ENCODE results near the gene ZSCAN22. TPM values are rescaled to one million over a fixed set of nuclear protein-coding genes. Genes with fewer than 3 reads are reported as not detected.

Gene ZSCAN22
- total and polyA plus RNA-seq, 2 donors (not counting 3 experiments of a cell fraction or from before 2014, with no cell fraction given) = 3.6 to 3.7 TPM

- Histone ChIP-seq H3K4me2 (ENCODE audit: insufficient read depth, low read length) (no peak overlapping the region), H3K79me2 (ENCODE audit: control insufficient read depth, insufficient read depth, low read length) (no peaks in the 10 kb centered on the region), H3K9me1 (replicated peaks; ENCODE audit: control insufficient read depth, extremely low read depth, insufficient read depth, low read length) (no peaks in the 10 kb centered on the region), H3K9me3 (replicated peaks; ENCODE audit: control insufficient read depth, insufficient read depth, low read length) (no peaks in the 10 kb centered on the region), H3K36me3 (ENCODE audit: control insufficient read depth in 2 of 2, extremely low read depth in 1 of 2, insufficient read depth in 2 of 2, low read length in 2 of 2) (no peaks in the 10 kb centered on the region), H2AFZ (ENCODE audit: low read depth, low read length) (no peak overlapping the region), H3K4me1 (ENCODE audit: control insufficient read depth, extremely low read depth, insufficient read depth, low read length) (no peaks in the 10 kb centered on the region), H3K4me3 (replicated peaks in 1 of 3; ENCODE audit: insufficient read depth in 1 of 3, low read depth in 1 of 3, low read length in 3 of 3) (no peak overlapping the region), H4K20me1 (replicated peaks; ENCODE audit: control insufficient read depth, extremely low read depth, insufficient read depth, low read length) (no peaks in the 10 kb centered on the region), H3K9ac (replicated peaks; ENCODE audit: extremely low read depth, insufficient read depth, low read length) (no peak overlapping the region), H3K27ac (ENCODE audit: insufficient read depth, low read depth, low read length) (no peak overlapping the region), H3K27me3 (ENCODE audit: control insufficient read depth in 2 of 2, insufficient read depth in 2 of 2, low read length in 2 of 2) (peaks cover 10 to 28% of the 10 kb centered on the region in 2 experiments)
- ChIA-PET POLR2A (no interaction called here), CTCF (no interaction called here)
- TF ChIP-seq POLR2AphosphoS5 (IDR thresholded peaks at IDR 0.05; ENCODE audit: insufficient read depth, low read depth, low read length) (no peak), FOS (IDR thresholded peaks at IDR 0.05; ENCODE audit: borderline replicate concordance, insufficient read depth, low read length) (no peak), MAX (IDR thresholded peaks at IDR 0.05; ENCODE audit: insufficient read depth, insufficient read length) (no peak), MYC (IDR thresholded peaks at IDR 0.05; ENCODE audit: low read depth, low read length) (no peak), CTCF (IDR thresholded peaks at IDR 0.05; ENCODE audit: extremely low read depth in 1 of 2, insufficient read depth in 1 of 2, low read depth in 1 of 2, low read length in 2 of 2) (no peak), EZH2 (IDR thresholded peaks at IDR 0.05; ENCODE audit: borderline replicate concordance, low read depth, low read length, severe bottlenecking) (no peak), POLR2A (IDR thresholded peaks at IDR 0.05; ENCODE audit: low read depth, low read length) (no peak), JUN (IDR thresholded peaks at IDR 0.05; ENCODE audit: borderline replicate concordance, insufficient read depth, insufficient read length, low read depth) (no peak), GATA2 (IDR thresholded peaks at IDR 0.05; ENCODE audit: insufficient read depth, insufficient read length, low read depth, low read length) (no peak)
- dilution Hi-C loops (cut with MboI; ENCODE audit: extremely low pct_ligation_motif_present, low sequenced_read_pairs) (no loop called here), intact Hi-C loops (cut with micrococcal nuclease) (no loop called here)
- DNase-seq (ENCODE audit: low read depth, low spot score) = no peak
- FAIRE-seq = no peak
- BruUV-seq (replicated peaks) = no TSS peak
Observed at GRCh38 chr19:58366585-58367430, 40.0 kb downstream of the ZSCAN22 start.
